ENCODE results near the gene ASH1L. TPM values are rescaled to one million over a fixed set of nuclear protein-coding genes. Genes with fewer than 3 reads are reported as not detected.
A peak's percentile ranks its signal among the peaks of the same experiment; 100 is the strongest.

The ASH1L gene
- total RNA-seq, 1 donor: 41.6 TPM

DNA sequence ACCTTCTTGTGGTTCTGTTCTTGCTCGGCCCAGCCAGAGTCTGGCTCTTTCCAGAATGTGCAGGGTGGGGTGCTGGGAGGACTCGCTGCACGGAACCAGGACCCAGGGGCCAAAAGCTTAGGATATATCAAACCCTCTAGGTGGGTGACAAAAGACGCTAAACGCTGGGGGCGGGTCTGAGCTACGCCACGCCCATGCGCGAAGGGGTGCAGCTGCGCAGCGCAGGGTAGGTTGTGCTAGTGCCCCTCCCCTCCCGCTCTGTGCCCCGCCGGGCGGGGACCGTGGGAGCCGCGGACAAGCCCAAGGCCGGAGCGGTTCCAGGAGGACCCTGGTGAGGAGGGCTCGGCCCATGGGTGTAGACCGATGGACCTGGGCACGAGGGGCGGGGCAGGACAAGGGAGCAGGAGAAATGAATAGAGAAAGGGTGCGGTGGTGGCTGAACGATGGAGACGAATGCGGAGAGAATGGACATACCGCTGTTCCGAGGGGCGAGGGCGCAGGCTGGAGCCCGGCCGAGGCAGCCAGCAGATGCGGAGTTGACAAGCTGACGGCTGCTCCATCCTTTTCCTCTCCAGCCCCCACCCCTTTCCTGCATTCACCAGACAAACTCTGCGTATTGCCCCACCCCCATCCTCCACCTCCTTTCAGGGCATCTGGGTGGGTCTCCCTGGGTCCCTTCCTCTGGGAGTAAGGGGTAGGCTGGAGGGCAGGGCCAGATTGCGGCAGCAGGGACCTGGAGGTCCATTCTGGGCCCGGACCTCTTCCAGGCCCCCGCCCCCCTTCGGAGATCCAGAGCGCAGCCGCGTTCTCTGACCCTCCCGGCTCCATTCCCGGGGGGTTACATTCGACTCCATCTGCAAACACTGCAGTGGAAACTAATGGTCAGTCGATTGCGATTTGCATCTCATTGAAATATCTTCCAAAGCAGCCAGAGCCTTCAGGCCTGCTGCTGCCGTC lies 241.7 kb downstream of the ASH1L start, which contains the start of gene RUSC1:
TSS of gene RUSC1 (plus strand) at position 234 of the 957 bp plus-strand sequence. CDS start 880 bp downstream, outside the sequence.
- H3K4me3 ChIP-seq (ENCODE audit: insufficient read depth, low read length): peak within 1 kb of the TSS; percentile 86
- H4K20me1 ChIP-seq (ENCODE audit: insufficient read depth, low read length): peaks cover 24% of the 10 kb centered on the region
- H3K27me3 ChIP-seq (ENCODE audit: insufficient read depth, low read length): no peaks in the 10 kb centered on the region
- H3K79me2 ChIP-seq (ENCODE audit: insufficient read depth, low read length): peaks cover 24% of the 10 kb centered on the region
- peak within 1 kb of the TSS; percentile 56 for H3K27ac ChIP-seq (ENCODE audit: low read depth, low read length)
- peak within 1 kb of the TSS; percentile 99 for H3K4me2 ChIP-seq (ENCODE audit: insufficient read depth, low read length)
- peaks cover 27% of the 10 kb centered on the region for H3K4me1 ChIP-seq (ENCODE audit: insufficient read depth, low read length)
- H2AFZ ChIP-seq (ENCODE audit: low read length): peak within 1 kb of the TSS; percentile 65
- DNase-seq (ENCODE audit: insufficient read length, low spot score, missing footprints): peak; percentile 92
- TF ChIP-seq, protein P1, sequence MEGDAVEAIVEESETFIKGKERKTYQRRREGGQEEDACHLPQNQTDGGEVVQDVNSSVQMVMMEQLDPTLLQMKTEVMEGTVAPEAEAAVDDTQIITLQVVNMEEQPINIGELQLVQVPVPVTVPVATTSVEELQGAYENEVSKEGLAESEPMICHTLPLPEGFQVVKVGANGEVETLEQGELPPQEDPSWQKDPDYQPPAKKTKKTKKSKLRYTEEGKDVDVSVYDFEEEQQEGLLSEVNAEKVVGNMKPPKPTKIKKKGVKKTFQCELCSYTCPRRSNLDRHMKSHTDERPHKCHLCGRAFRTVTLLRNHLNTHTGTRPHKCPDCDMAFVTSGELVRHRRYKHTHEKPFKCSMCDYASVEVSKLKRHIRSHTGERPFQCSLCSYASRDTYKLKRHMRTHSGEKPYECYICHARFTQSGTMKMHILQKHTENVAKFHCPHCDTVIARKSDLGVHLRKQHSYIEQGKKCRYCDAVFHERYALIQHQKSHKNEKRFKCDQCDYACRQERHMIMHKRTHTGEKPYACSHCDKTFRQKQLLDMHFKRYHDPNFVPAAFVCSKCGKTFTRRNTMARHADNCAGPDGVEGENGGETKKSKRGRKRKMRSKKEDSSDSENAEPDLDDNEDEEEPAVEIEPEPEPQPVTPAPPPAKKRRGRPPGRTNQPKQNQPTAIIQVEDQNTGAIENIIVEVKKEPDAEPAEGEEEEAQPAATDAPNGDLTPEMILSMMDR (IDR thresholded peaks at IDR 0.05; ENCODE audit: extremely low read depth, low read depth, low read length): no peak
- H3K36me3 ChIP-seq (ENCODE audit: insufficient read depth, low read length): peaks cover 18% of the 10 kb centered on the region
- H3K9me3 ChIP-seq (ENCODE audit: low read depth, low read length): no peaks in the 10 kb centered on the region

DNA sequence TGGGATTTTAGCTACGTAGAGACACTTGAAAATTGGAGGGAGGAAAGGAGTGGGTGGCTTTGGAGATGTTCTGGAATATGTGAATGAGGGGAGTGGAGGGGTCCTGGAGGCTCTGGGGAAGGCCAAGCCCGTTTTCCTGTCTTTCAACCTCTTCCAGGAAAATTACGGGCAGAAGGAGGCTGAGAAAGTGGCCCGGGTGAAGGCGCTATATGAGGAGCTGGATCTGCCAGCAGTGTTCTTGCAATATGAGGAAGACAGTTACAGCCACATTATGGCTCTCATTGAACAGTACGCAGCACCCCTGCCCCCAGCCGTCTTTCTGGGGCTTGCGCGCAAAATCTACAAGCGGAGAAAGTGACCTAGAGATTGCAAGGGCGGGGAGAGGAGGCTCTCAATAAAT lies 242.4 kb downstream of the ASH1L start:
- TF ChIP-seq, protein P1 (IDR thresholded peaks at IDR 0.05; ENCODE audit: extremely low read depth, low read depth, low read length): no peak
- Histone ChIP-seq H4K20me1 (ENCODE audit: insufficient read depth, low read length) (peaks cover 17% of the 10 kb centered on the region), H2AFZ (ENCODE audit: low read length) (peak overlapping the region; percentile 65), H3K36me3 (ENCODE audit: insufficient read depth, low read length) (peaks cover 15% of the 10 kb centered on the region), H3K4me2 (ENCODE audit: insufficient read depth, low read length) (peak overlapping the region; percentile 99), H3K27ac (ENCODE audit: low read depth, low read length) (no peak overlapping the region), H3K9me3 (ENCODE audit: low read depth, low read length) (no peaks in the 10 kb centered on the region), H3K79me2 (ENCODE audit: insufficient read depth, low read length) (peaks cover 17% of the 10 kb centered on the region), H3K4me1 (ENCODE audit: insufficient read depth, low read length) (peaks cover 21% of the 10 kb centered on the region), H3K27me3 (ENCODE audit: insufficient read depth, low read length) (no peaks in the 10 kb centered on the region), H3K4me3 (ENCODE audit: insufficient read depth, low read length) (peak overlapping the region; percentile 86)
- DNase-seq (ENCODE audit: insufficient read length, low spot score, missing footprints): peak; percentile 37

DNA sequence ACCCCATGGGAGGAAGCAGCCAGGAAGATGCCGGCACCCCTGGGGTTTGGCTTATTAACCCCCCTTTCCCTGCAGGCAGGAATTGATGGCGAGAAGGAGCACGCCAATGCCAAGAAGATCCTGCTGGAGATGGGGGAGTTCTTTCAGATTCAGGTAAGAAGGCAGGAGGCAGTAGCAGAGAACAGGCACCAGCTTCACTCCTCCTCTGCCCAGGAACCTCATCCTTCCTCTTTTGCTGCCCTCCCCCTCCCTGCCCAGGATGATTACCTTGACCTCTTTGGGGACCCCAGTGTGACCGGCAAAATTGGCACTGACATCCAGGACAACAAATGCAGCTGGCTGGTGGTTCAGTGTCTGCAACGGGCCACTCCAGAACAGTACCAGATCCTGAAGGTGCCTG lies 243.1 kb downstream of the ASH1L start:
- H3K4me1 ChIP-seq (ENCODE audit: insufficient read depth, low read length): peaks cover 20% of the 10 kb centered on the region
- H3K4me2 ChIP-seq (ENCODE audit: insufficient read depth, low read length): no peak overlapping the region
- no peaks in the 10 kb centered on the region for H3K9me3 ChIP-seq (ENCODE audit: low read depth, low read length)
- H2AFZ ChIP-seq (ENCODE audit: low read length): no peak overlapping the region
- TF ChIP-seq, protein P1 (IDR thresholded peaks at IDR 0.05; ENCODE audit: extremely low read depth, low read depth, low read length): no peak
- DNase-seq (ENCODE audit: insufficient read length, low spot score, missing footprints): peak; percentile 54
- H3K27ac ChIP-seq (ENCODE audit: low read depth, low read length): no peak overlapping the region
- H3K4me3 ChIP-seq (ENCODE audit: insufficient read depth, low read length): no peak overlapping the region
- no peaks in the 10 kb centered on the region for H3K27me3 ChIP-seq (ENCODE audit: insufficient read depth, low read length)
- peaks cover 15% of the 10 kb centered on the region for H3K36me3 ChIP-seq (ENCODE audit: insufficient read depth, low read length)
- H4K20me1 ChIP-seq (ENCODE audit: insufficient read depth, low read length): peaks cover 13% of the 10 kb centered on the region
- peaks cover 10% of the 10 kb centered on the region for H3K79me2 ChIP-seq (ENCODE audit: insufficient read depth, low read length)

DNA sequence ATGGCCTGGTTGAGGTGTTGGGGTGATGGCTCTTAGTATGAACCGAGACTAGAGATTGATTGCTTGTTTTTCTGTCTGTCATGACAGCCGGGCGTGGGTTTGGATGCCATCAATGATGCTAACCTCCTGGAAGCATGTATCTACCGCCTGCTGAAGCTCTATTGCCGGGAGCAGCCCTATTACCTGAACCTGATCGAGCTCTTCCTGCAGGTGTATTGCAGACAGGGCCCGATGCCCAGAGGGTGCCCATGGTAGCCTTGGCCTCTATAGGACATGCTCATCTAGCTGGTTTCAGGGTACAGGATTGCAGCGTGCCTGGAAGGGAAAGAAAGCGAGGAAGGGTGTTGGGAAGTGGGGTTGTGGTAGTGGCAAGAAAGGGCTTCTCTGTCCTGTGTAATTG lies 244.5 kb downstream of the ASH1L start:
- Histone ChIP-seq H3K79me2 (ENCODE audit: insufficient read depth, low read length) (peaks cover 12% of the 10 kb centered on the region), H3K36me3 (ENCODE audit: insufficient read depth, low read length) (peaks cover 21% of the 10 kb centered on the region), H3K27me3 (ENCODE audit: insufficient read depth, low read length) (no peaks in the 10 kb centered on the region), H3K4me3 (ENCODE audit: insufficient read depth, low read length) (no peak overlapping the region), H2AFZ (ENCODE audit: low read length) (no peak overlapping the region), H3K4me1 (ENCODE audit: insufficient read depth, low read length) (peaks cover 20% of the 10 kb centered on the region), H3K9me3 (ENCODE audit: low read depth, low read length) (no peaks in the 10 kb centered on the region), H3K4me2 (ENCODE audit: insufficient read depth, low read length) (no peak overlapping the region), H3K27ac (ENCODE audit: low read depth, low read length) (no peak overlapping the region), H4K20me1 (ENCODE audit: insufficient read depth, low read length) (peaks cover 13% of the 10 kb centered on the region)
- TF ChIP-seq, protein P1 (IDR thresholded peaks at IDR 0.05; ENCODE audit: extremely low read depth, low read depth, low read length): no peak
- peak; percentile 14 for DNase-seq (ENCODE audit: insufficient read length, low spot score, missing footprints)
